PC-9 (cell line): Measurements from ENCODE around the gene PATE2. TPM values are rescaled to one million over a fixed set of nuclear protein-coding genes. Genes with fewer than 3 reads are reported as not detected.

Experiments
- BruUV-seq: library from RNA; stranded (reverse); fragments of 400-500 nt; replicated peaks from 2 replicates; lab custom pipeline; 2021; lab: Mats Ljungman, UMichigan
- CTCF ChIA-PET: fragments of 300-600 bp; sonication (Branson Sonifier 250); formaldehyde crosslinking; loops from one replicate; lab custom pipeline; 2022; ENCODE audit warnings: antibody characterized with exemption; lab: Charles Lee
- POLR2A ChIA-PET: fragments of 300-600 bp; sonication (Branson Sonifier 250); formaldehyde crosslinking; loops from one replicate; lab custom pipeline; 2022; ENCODE audit warnings: antibody characterized with exemption; ENCODE audit not compliant: unreplicated experiment; lab: Charles Lee
- DNase-seq, 2 experiments: peaks; one replicate each; pipeline versions ENCODE4 v3.0.0 to v3.0.0-alpha.2; 2015 to 2022; ENCODE audit warnings: mixed read lengths in 1 of 2
- H2AFZ ChIP-seq: fragments of 200-600 bp; sonication (generic); 2 replicates; pipeline ENCODE4 v1.8.1; 2017; ENCODE audit warnings: antibody characterized with exemption
- H3F3A ChIP-seq: fragments of 200-600 bp; sonication (generic); 2 replicates; pipeline ENCODE4 v1.8.1; 2017; ENCODE audit warnings: antibody characterized with exemption, mild to moderate bottlenecking, low read depth; ENCODE audit not compliant: insufficient read depth
- H3K27ac ChIP-seq: fragments of 200-600 bp; sonication (generic); 2 replicates; pipeline ENCODE4 v1.6.1; 2016; ENCODE audit warnings: mixed run types
- H3K27me3 ChIP-seq: fragments of 200-600 bp; sonication (generic); 2 replicates; pipeline ENCODE4 v1.6.1; 2016; ENCODE audit warnings: low read depth, mixed run types; ENCODE audit not compliant: insufficient read depth
- H3K36me3 ChIP-seq: fragments of 200-600 bp; sonication (generic); 2 replicates; pipeline ENCODE4 v1.6.1; 2016; ENCODE audit warnings: low read depth, mixed run types
- H3K4me1 ChIP-seq: fragments of 200-600 bp; sonication (generic); replicated peaks from 2 replicates; pipeline ENCODE4 v1.6.1; 2016; ENCODE audit warnings: mixed run types; ENCODE audit not compliant: insufficient read depth
- H3K4me2 ChIP-seq: fragments of 200-600 bp; sonication (generic); 2 replicates; pipeline ENCODE4 v1.6.1; 2017; ENCODE audit warnings: mixed run types
- H3K4me3 ChIP-seq: fragments of 200-600 bp; sonication (generic); 2 replicates; pipeline ENCODE4 v1.6.1; 2016; ENCODE audit warnings: mixed run types
- H3K79me2 ChIP-seq: fragments of 200-600 bp; sonication (generic); 2 replicates; pipeline ENCODE4 v1.6.1; 2017; ENCODE audit warnings: low read depth, mixed run types
- H3K9me2 ChIP-seq: fragments of 200-600 bp; sonication (generic); 2 replicates; pipeline ENCODE4 v1.8.1; 2017; ENCODE audit warnings: mild to moderate bottlenecking; ENCODE audit not compliant: insufficient read depth
- H3K9me3 ChIP-seq: fragments of 200-600 bp; sonication (generic); 2 replicates; pipeline ENCODE4 v1.8.1; 2016; ENCODE audit warnings: low read depth; ENCODE audit not compliant: insufficient read depth
- H4K20me1 ChIP-seq: fragments of 200-600 bp; sonication (generic); 2 replicates; pipeline ENCODE4 v1.8.1; 2017; ENCODE audit not compliant: insufficient read depth
- EZH2 ChIP-seq: fragments of 200-600 bp; sonication (generic); IDR thresholded peaks from 2 replicates; pipeline ENCODE4 v1.8.0; 2017; ENCODE audit warnings: antibody characterized with exemption, low read depth
- intact Hi-C: fragments of 100-400 bp; cut with micrococcal nuclease; formaldehyde crosslinking; loops from one replicate; pipeline ENCODE4 v1.10.0; 2022; ENCODE audit not compliant: unreplicated experiment
- total RNA-seq: library from RNA; stranded (reverse); gene quantifications from 2 replicates; pipeline ENCODE4 v1.2.3, GENCODE V29; 2021
- TF ChIP-seq, protein P1 (sequence below): fragments of 200-600 bp; sonication (generic); conservative IDR thresholded peaks from 2 replicates; pipeline ENCODE4 v1.6.1; 2017; ENCODE audit warnings: mixed run types, antibody characterized with exemption, mild to moderate bottlenecking, moderate library complexity

Gene PATE2
- total RNA-seq, 1 experiment from 2014 or later, result 1.3 TPM

DNA sequence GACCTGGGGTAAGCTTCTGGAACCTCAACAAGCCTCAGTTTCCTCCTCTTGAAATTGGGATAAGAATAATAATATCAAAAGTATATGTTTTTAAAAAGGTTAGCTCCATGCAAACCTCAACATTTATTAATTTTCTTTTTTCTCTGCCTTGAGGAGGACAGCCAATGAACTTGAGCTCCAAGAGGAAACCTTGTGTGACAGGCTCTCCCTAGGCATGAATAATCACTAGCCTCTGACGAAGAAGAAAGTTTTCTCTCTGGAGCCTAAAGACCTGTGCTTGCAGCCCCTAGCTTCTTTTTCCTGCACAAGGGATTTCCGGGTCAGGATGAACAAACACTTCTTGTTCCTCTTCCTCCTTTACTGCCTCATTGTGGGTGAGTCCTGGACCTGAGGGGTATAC, 9.2 kb upstream of the PATE2 start, which contains the start of gene PATE3:
TSS of gene PATE3 (plus strand) at position 301 of the 400 bp plus-strand sequence. CDS start at position 326, 25 bp downstream.
- Histone ChIP-seq H3K79me2 (no peaks in the 10 kb centered on the region), H3K4me2 (no peak within 1 kb of the TSS), H3K4me3 (no peak within 1 kb of the TSS), H3F3A (no peaks in the 10 kb centered on the region), H4K20me1 (no peaks in the 10 kb centered on the region), H3K36me3 (no peaks in the 10 kb centered on the region), H3K4me1 (no peaks in the 10 kb centered on the region), H3K9me2 (no peaks in the 10 kb centered on the region), H3K27me3 (no peaks in the 10 kb centered on the region), H3K9me3 (no peaks in the 10 kb centered on the region), H2AFZ (no peak within 1 kb of the TSS; the same call in 1 of the 2 replicates), H3K27ac (no peak within 1 kb of the TSS)
- intact Hi-C loops, result no loop called here
- ChIA-PET POLR2A (interaction anchor here (0.6 kb wide), 1 partner anchor 220 kb away, joined by 27 read pairs; no protein-coding TSS in a partner anchor), CTCF (no interaction called here)
- TF ChIP-seq, protein P1, sequence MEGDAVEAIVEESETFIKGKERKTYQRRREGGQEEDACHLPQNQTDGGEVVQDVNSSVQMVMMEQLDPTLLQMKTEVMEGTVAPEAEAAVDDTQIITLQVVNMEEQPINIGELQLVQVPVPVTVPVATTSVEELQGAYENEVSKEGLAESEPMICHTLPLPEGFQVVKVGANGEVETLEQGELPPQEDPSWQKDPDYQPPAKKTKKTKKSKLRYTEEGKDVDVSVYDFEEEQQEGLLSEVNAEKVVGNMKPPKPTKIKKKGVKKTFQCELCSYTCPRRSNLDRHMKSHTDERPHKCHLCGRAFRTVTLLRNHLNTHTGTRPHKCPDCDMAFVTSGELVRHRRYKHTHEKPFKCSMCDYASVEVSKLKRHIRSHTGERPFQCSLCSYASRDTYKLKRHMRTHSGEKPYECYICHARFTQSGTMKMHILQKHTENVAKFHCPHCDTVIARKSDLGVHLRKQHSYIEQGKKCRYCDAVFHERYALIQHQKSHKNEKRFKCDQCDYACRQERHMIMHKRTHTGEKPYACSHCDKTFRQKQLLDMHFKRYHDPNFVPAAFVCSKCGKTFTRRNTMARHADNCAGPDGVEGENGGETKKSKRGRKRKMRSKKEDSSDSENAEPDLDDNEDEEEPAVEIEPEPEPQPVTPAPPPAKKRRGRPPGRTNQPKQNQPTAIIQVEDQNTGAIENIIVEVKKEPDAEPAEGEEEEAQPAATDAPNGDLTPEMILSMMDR, result no peak
- no peak for TF ChIP-seq EZH2
- no TSS peak for BruUV-seq
- DNase-seq, result no peak

GRCh38 chr11:125784678-125785077, 6.0 kb upstream of the PATE2 start:
- ChIA-PET POLR2A (no interaction called here), CTCF (no interaction called here)
- no peaks in the 10 kb centered on the region for H3F3A ChIP-seq
- no peaks in the 10 kb centered on the region for H3K79me2 ChIP-seq
- no TSS peak for BruUV-seq
- DNase-seq, result no peak
- no peaks in the 10 kb centered on the region for H3K9me2 ChIP-seq
- TF ChIP-seq, protein P1, result no peak
- TF ChIP-seq EZH2, result no peak
- no peaks in the 10 kb centered on the region for H3K9me3 ChIP-seq
- H3K36me3 ChIP-seq, result no peaks in the 10 kb centered on the region
- H3K27me3 ChIP-seq, result no peaks in the 10 kb centered on the region
- H4K20me1 ChIP-seq, result no peaks in the 10 kb centered on the region
- H3K4me2 ChIP-seq, result no peak overlapping the region
- no peak overlapping the region for H3K4me3 ChIP-seq
- no peak overlapping the region for H3K27ac ChIP-seq
- intact Hi-C loops, result no loop called here
- H3K4me1 ChIP-seq, result no peaks in the 10 kb centered on the region
- no peak overlapping the region for H2AFZ ChIP-seq

DNA sequence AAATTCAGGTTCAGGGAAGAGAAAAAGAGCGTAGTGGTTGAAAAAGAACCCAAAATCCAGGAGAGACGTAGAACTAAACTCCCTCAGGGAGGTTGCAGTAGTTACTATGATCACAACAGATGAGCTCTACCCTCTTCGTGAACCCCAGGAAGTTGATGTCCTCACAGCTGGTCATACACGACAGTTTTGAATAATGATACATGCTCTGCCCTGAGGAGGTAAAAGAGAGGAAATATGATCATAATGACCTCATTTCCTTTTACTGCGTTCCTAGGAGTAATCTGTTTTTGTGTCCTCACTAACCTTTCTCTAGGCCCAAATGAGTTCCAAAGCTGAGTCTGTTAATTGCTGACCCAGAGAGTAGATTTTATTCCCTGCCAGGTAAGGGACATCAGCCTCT, 1.3 kb downstream of the PATE2 start:
- H3K9me3 ChIP-seq, result no peaks in the 10 kb centered on the region
- TF ChIP-seq, protein P1, result no peak
- TF ChIP-seq EZH2, result no peak
- no peaks in the 10 kb centered on the region for H3K36me3 ChIP-seq
- no peak overlapping the region for H3K4me3 ChIP-seq
- no peak for DNase-seq
- BruUV-seq, result no TSS peak
- H3K4me1 ChIP-seq, result no peaks in the 10 kb centered on the region
- H3K9me2 ChIP-seq, result no peaks in the 10 kb centered on the region
- POLR2A ChIA-PET, result no interaction called here
- H2AFZ ChIP-seq, result no peak overlapping the region
- H3K4me2 ChIP-seq, result no peak overlapping the region
- intact Hi-C loops, result no loop called here
- H3F3A ChIP-seq, result no peaks in the 10 kb centered on the region
- peaks cover 5% of the 10 kb centered on the region; the same call in 1 of the 2 replicates for H3K27me3 ChIP-seq
- H3K79me2 ChIP-seq, result no peaks in the 10 kb centered on the region
- no peaks in the 10 kb centered on the region for H4K20me1 ChIP-seq
- CTCF ChIA-PET, result no interaction called here
- H3K27ac ChIP-seq, result no peak overlapping the region
